Testis (tissue), 3 donors: ENCODE measurements around the gene DCUN1D4. TPM values are rescaled to one million over a fixed set of nuclear protein-coding genes. Genes with fewer than 3 reads are reported as not detected.

ENCODE experiments used
- DNase-seq: peaks from one replicate; pipeline ENCODE4 v3.0.0-alpha.2; 2019
- H3K27ac ChIP-seq, 2 donors: fragments of 200-600 bp; sonication (generic); one replicate each; pipeline ENCODE4 v1.5.1; 2019
- H3K27me3 ChIP-seq: fragments of 200-600 bp; sonication (generic); one replicate; pipeline ENCODE4 v1.5.1; 2019
- H3K36me3 ChIP-seq: fragments of 200-600 bp; sonication (generic); one replicate; pipeline ENCODE4 v1.5.1; 2017; ENCODE audit warnings: low read depth; ENCODE audit errors: missing control alignments
- H3K4me1 ChIP-seq: fragments of 200-600 bp; sonication (generic); one replicate; pipeline ENCODE4 v1.5.1; 2019
- H3K4me3 ChIP-seq, 2 donors: fragments of 200-600 bp; sonication (generic); one replicate each; pipeline ENCODE4 v1.5.1; 2017 to 2019
- H3K9me3 ChIP-seq: fragments of 200-600 bp; sonication (generic); one replicate; pipeline ENCODE4 v1.5.1; 2017
- CTCF ChIP-seq, 3 experiments: fragments of 450-650 bp in 2 of 3; fragments of 200-600 bp in 1 of 3; sonication (generic) in 1 of 3; IDR thresholded peaks; one replicate each; pipeline ENCODE4 v1.5.1; 2016 to 2019; ENCODE audit warnings: antibody characterized with exemption in 3 of 3, mild to moderate bottlenecking in 2 of 3, moderate library complexity in 1 of 3
- POLR2A ChIP-seq: fragments of 450-650 bp; IDR thresholded peaks from one replicate; pipeline ENCODE4 v1.6.1; 2017; ENCODE audit warnings: antibody characterized with exemption, mild to moderate bottlenecking, moderate library complexity
- WGBS, 2 donors: methylation state at CpG; one replicate each; pipeline ENCODE4 v1.1.5; 2018; 5-methylcytosine and 5-hydroxymethylcytosine counted together
- intact Hi-C: fragments of 100-400 bp; cut with DNase I; formaldehyde crosslinking; loops from one replicate; pipeline ENCODE4 v1.15.1; 2023; ENCODE audit warnings: low total_unique reads
- polyA plus RNA-seq: library from polyadenylated mRNA; stranded (reverse); fragments of 350-450 nt; fragmentation: Illumina TruSeq; extraction: RNeasy Lipid Tissue Mini Kit (QIAGEN cat#74804); gene quantifications from one replicate; pipeline ENCODE4 v1.2.3, GENCODE V29; 2014; ENCODE audit warnings: low read depth, low replicate concordance; ENCODE audit not compliant: insufficient read depth
- total RNA-seq, 2 donors: library from RNA; depleted of rRNA; stranded (reverse); fragments of >200 nt; gene quantifications; one replicate each; pipeline ENCODE4 v1.2.3, GENCODE V29; 2016

The DCUN1D4 gene
- total and polyA plus RNA-seq, 3 donors from 2014 or later: 57.7 to 81.9 (median 74.1) TPM

GRCh38 chr4:51851937-51852290, 9.0 kb downstream of the DCUN1D4 start:
- no peak overlapping the region for H3K27ac ChIP-seq
- intact Hi-C loops: no loop called here
- DNase-seq: no peak

GRCh38 chr4:51853027-51853682, 10.2 kb downstream of the DCUN1D4 start:
- Histone ChIP-seq H3K27ac (peak overlapping the region in 1 of 2 donors; percentile 71), H3K4me3 (no peak overlapping the region), H3K36me3 (no peaks in the 10 kb centered on the region), H3K9me3 (no peaks in the 10 kb centered on the region), H3K4me1 (peaks cover 17% of the 10 kb centered on the region), H3K27me3 (no peaks in the 10 kb centered on the region)
- intact Hi-C loops: no loop called here
- TF ChIP-seq CTCF (IDR thresholded peaks at IDR 0.05) (no peak), POLR2A (no peak)
- WGBS, 2 donors: 53 to 55% methylated on average over 6 of the region's 6 CpGs
- DNase-seq: no peak

More at GRCh38 chr4:51851937-51852290, 9.0 kb downstream of the DCUN1D4 start:
- Histone ChIP-seq H3K27me3 (no peaks in the 10 kb centered on the region), H3K4me1 (peaks cover 17% of the 10 kb centered on the region), H3K4me3 (no peak overlapping the region), H3K36me3 (no peaks in the 10 kb centered on the region), H3K9me3 (no peaks in the 10 kb centered on the region)
- TF ChIP-seq CTCF (IDR thresholded peaks at IDR 0.05): no peak
- no peak for TF ChIP-seq POLR2A

GRCh38 chr4:51855270-51855669, 12.3 kb downstream of the DCUN1D4 start:
- H3K9me3 ChIP-seq: no peaks in the 10 kb centered on the region
- no peaks in the 10 kb centered on the region for H3K27me3 ChIP-seq
- DNase-seq: no peak
- WGBS, 2 donors: 85 to 93% methylated on average over 2 of the region's 2 CpGs
- H3K27ac ChIP-seq: no peak overlapping the region
- intact Hi-C loops: no loop called here
- H3K36me3 ChIP-seq: no peaks in the 10 kb centered on the region
- TF ChIP-seq POLR2A: no peak
- TF ChIP-seq CTCF (IDR thresholded peaks at IDR 0.05): no peak
- peaks cover 18% of the 10 kb centered on the region for H3K4me1 ChIP-seq
- H3K4me3 ChIP-seq: no peak overlapping the region

GRCh38 chr4:51855751-51856150, 12.8 kb downstream of the DCUN1D4 start:
- peak overlapping the region in 1 of 2 donors; percentile 28 for H3K27ac ChIP-seq
- WGBS, 2 donors: 50 to 57% methylated on average over 3 of the region's 3 CpGs
- DNase-seq: no peak
- H3K36me3 ChIP-seq: no peaks in the 10 kb centered on the region
- H3K9me3 ChIP-seq: no peaks in the 10 kb centered on the region
- intact Hi-C loops: no loop called here
- TF ChIP-seq POLR2A: no peak
- TF ChIP-seq CTCF (IDR thresholded peaks at IDR 0.05): no peak
- H3K4me3 ChIP-seq: no peak overlapping the region
- H3K27me3 ChIP-seq: no peaks in the 10 kb centered on the region
- peaks cover 18% of the 10 kb centered on the region for H3K4me1 ChIP-seq

- no peak for DNase-seq
- intact Hi-C loops: no loop called here
- Histone ChIP-seq H3K9me3 (no peaks in the 10 kb centered on the region), H3K4me1 (peaks cover 4% of the 10 kb centered on the region), H3K27ac (no peak overlapping the region), H3K4me3 (no peak overlapping the region), H3K27me3 (no peaks in the 10 kb centered on the region), H3K36me3 (no peaks in the 10 kb centered on the region)
- TF ChIP-seq POLR2A (no peak), CTCF (IDR thresholded peaks at IDR 0.05) (no peak)
- 68 to 83% methylated on average over 3 of the region's 3 CpGs for WGBS, 2 donors
These were observed 15.8 kb downstream of the DCUN1D4 start for GRCh38 chr4:51858605-51859202.
